GM19372 (cell line): ENCODE measurements around the gene ZRANB2.

ENCODE experiments used
- ATAC-seq: cut with Tn5 transposase; IDR thresholded peaks from one replicate; pipeline ENCODE4 v1.9.1; 2021; ENCODE audit warnings: mild to moderate bottlenecking, low read depth, moderate library complexity; ENCODE audit not compliant: unreplicated experiment

ZRANB2 gene

GRCh38 chr1:71080739-71081696 is at the start of gene ZRANB2:
Gene ZRANB2, minus strand, starts transcription at chr1:71081035. Its CDS starts 40 bp downstream, at chr1:71080995.
- peak; percentile 99 for ATAC-seq

GRCh38 chr1:71128060-71128459 is 47.2 kb upstream of the ZRANB2 start:
- ATAC-seq = no peak

DNA sequence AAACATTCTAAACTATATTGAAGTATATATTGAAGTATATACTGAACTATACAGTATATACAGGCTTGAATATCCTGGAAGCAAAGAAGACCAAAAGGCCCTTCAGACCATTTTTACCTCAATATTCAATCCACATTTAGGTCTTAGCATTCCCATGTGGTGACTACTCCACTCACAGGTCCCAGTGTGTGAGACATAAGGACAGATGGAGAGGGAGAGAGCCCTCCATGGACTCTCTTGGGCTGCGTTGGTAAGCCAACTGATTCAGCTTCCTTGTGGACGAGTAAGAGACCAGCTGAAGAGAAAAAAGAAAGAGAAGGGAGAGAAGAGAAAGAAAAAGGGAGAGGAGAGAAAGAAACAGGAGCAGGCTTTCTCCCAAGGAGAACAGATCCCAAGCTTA is 37.3 kb upstream of the ZRANB2 start:
- ATAC-seq = no peak

GRCh38 chr1:71116729-71117128 is 35.9 kb upstream of the ZRANB2 start:
- no peak for ATAC-seq

GRCh38 chr1:71106658-71107322 is 26.0 kb upstream of the ZRANB2 start:
- no peak for ATAC-seq

GRCh38 chr1:71104417-71104816 is 23.6 kb upstream of the ZRANB2 start:
- no peak for ATAC-seq

GRCh38 chr1:71101839-71102376 is 21.1 kb upstream of the ZRANB2 start:
- ATAC-seq = no peak

GRCh38 chr1:71097428-71097827 is 16.6 kb upstream of the ZRANB2 start:
- ATAC-seq = no peak

DNA sequence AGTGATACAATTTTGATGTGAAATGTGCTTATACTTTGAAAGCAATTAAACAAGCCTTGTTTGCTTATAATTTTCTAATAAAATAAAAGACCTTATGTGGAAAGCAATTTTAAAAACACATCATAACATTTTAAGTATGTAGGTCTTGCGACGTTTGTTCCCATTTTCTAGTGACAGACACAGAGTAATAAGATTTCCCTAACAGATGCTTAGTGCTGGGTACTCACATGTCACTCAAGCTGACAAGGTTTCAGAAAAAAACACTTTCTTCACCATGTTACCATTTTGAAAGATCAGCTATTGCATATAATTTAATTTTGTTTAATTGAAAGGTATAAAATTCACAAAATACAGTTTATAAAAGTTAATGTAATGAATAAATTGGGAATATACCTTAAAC is 14.1 kb upstream of the ZRANB2 start:
- no peak for ATAC-seq

GRCh38 chr1:71093938-71094337 is 13.1 kb upstream of the ZRANB2 start:
- no peak for ATAC-seq

GRCh38 chr1:71089536-71090270 is 8.9 kb upstream of the ZRANB2 start:
- ATAC-seq = no peak

GRCh38 chr1:71088645-71089287 is 7.9 kb upstream of the ZRANB2 start:
- ATAC-seq = no peak

DNA sequence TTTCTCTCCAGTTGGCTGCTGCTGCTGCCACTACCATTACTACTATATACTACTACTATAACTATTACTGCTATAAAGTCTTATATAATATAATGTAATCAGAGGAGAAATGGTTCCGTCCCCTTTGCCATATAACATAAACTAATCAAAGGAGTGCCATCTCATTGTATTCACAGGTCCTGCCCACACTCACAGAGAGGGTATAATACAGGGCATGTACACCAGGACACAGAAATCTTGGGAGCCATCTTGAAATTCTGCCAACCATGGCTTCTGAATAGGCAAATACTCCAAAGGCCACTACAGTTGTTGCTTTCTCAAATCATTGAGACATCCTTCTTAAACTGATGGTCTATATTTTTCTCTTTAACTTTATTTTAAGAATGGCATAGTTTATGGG is 6.9 kb upstream of the ZRANB2 start:
- ATAC-seq = no peak

- ATAC-seq = no peak
Measured at GRCh38 chr1:71087060-71087459, 6.2 kb upstream of the ZRANB2 start.

DNA sequence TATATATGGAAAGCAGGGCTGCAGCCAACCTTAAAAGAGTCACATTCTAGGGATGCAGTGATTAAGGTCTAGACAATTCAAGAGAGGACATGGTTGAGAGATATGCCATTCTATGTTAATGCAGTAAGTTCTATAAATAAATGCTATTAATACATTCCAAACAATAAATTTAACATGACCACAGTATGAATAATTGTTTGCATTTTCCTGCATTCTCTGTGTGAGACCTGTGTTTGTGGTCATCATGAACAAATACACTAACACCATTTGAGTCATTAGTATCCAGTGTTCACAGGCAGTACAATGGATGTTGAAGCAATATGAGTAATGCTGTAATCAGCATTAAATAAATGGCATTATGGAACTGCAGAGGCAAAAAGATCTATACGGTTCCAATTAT is 5.5 kb upstream of the ZRANB2 start:
- no peak for ATAC-seq

DNA sequence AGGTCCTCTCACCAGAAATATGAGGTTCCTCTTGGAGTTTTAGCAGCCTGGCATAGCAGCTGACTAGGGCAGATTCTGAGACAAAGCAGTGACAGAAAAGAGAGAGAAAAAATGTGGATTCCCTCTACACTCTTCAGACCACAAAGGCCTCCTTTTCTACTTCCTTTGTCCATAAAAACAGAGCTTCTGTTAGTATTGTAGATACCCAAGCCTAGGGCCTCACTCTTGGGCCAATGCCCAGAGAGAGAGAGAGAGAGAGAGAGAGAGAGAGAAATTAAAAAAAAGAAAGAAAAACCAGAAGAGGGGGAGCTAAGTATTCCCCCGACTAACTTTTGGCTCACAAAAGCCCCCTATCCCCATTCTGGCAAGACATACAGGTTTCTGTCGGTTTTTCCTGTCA is 2.4 kb upstream of the ZRANB2 start:
- no peak for ATAC-seq

DNA sequence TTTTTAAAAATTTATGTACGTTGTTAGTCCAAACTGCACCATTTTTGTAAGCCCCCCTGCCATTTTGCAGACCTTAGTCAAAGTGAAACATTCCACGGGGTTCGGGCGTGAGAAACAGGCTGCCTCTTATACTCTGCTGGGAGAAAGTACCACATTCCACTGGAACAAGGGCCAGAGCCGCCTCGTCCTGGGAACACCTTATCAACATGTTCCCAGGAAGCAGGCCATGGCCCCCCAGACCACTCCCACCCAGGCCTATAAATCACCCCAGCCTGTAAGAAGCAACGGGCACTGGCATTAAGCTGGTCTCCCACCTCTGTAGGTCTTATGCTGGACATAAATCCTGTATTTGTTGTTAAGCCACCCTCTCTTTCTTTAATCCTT is 854 bp upstream of the ZRANB2 start:
- no peak for ATAC-seq

- ATAC-seq = peak; percentile 5
Measured at GRCh38 chr1:71080230-71080738, 551 bp downstream of the ZRANB2 start.

DNA sequence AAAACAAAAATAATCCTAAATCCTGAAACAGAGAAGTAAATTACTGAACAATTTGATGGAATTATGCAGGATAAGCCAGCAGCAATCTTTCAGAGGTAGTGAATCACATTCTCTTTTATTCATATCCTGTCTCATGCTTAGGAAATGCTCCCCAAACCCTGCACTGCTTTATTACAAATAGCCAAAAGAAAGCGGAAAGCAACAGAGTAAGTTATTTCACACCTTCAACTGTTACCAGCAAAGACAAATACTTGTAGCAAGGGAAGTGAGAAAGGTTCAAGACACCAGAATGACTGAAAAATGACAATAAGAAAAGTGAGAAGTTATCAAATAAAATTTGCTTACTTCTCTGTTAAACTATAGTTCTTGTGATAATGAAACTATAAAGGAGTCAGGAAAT is 6.2 kb downstream of the ZRANB2 start:
- no peak for ATAC-seq

DNA sequence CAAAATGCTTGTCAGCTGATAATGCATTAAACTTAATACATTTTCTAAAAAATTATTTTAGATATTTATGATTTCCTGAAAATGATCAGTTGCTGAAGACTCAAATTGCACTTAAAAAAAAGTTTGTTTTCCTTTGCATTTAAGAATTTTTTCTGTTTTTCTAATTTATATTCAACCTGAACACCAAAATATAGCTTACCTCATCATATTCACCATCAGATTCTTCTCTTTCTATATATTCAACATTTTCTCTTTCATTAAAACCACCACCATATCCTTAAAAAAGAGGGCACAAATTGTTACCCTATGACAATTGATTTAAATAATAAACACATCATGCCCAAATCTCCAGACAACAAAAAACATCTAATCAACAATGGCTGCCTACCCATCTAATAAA is 8.6 kb downstream of the ZRANB2 start:
- ATAC-seq = no peak
